Jurkat, Clone E6-1 (cell line): ENCODE results near the gene S100A12. TPM values are rescaled to one million over a fixed set of nuclear protein-coding genes. Genes with fewer than 3 reads are reported as not detected.
"Not testable (repeated sequence)": the region's sequence is repeated elsewhere in the genome, so short reads cannot be mapped to it uniquely, and the experiment has no call there.

Experiments used
- DNase-seq: peaks from one replicate; pipeline ENCODE4 v3.0.0-alpha.2; 2011; ENCODE audit warnings: low read depth, low spot score
- H3K4me3 ChIP-seq: 2 replicates; pipeline ENCODE4 v1.5.1; 2011; ENCODE audit warnings: mild to moderate bottlenecking, low read length, control low read depth, moderate library complexity
- polyA plus RNA-seq: library from polyadenylated mRNA; unstranded; fragments of >200 nt; gene quantifications from one replicate; pipeline ENCODE4 v1.2.1, GENCODE V29; 2012; ENCODE audit warnings: missing spikeins; ENCODE audit not compliant: insufficient read length, insufficient read depth

The S100A12 gene
- not detected for polyA plus RNA-seq

DNA sequence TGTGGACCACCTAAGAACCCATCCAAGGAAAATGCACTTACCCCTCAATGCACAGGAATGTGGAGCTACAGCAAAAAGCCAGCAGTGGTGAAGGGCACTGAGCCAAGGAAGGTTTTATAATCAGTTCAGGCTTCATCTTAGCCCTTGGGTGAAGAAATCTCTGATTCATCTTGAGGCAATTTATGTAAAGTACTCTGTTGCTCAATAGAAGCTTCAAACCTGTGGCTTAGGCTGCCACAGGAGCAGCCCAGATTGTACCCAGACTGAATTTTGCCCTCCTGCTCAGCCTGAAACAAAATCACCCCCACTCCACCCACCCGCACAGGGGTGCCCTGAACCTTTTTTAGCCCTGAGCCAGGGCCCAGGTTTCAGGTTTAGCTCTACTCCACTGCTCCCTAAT, at the start of gene S100A12:
TSS of gene S100A12 (minus strand) at position 111 of the 400 bp plus-strand sequence. CDS start 1,029 bp downstream, outside the sequence.
- DNase-seq, result no peak
- no peak within 1 kb of the TSS for H3K4me3 ChIP-seq

DNA sequence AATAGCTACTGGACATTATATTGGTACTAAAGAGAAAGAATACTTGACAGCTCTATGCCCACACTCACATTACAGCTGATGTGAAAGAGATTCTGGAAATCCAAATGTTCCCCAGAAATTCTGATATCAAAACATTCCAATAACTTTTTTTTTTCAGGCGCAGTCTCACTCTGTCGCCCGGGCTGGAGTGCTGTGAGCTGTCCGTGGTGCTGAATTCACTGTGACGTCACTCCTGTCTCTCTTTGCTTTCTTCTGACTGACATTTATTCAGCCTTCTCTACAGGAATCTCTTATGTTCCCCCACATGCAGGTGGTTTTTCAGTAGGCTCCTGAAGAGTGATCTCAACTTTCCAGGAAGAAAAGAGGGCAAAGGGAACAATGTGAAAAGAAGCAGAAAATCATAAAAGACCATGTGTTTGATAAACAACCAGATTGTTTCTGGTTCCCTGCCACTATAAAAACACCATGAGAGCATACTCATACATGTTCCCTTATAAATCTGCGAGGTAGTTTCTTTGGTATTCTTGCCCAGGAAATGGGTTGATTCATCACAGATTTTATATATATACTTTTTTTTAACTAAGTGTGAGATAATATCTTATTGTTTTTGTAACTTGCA, 47.1 kb upstream of the S100A12 start:
- H3K4me3 ChIP-seq, result no peak overlapping the region
- peak; percentile 62 for DNase-seq

DNA sequence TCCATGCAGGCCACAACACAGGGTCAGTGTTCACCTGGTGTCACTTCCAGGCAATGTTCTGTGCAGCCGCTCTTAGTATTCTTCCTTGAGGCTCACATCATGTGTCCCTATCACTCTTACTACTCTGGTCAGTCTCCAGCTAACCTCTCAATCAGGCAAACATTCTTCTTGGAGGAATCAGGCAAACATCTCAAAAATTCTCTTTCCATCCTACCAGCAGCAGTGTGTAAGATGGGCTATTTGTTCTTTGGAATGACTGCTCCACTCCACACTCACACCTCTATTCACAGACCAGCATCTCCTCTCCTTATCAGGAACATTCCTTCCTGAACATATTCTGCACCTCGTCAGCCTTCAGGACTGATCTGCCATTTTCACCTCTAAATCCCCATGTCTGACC, 44.9 kb upstream of the S100A12 start:
- no peak overlapping the region for H3K4me3 ChIP-seq
- DNase-seq, result no peak

DNA sequence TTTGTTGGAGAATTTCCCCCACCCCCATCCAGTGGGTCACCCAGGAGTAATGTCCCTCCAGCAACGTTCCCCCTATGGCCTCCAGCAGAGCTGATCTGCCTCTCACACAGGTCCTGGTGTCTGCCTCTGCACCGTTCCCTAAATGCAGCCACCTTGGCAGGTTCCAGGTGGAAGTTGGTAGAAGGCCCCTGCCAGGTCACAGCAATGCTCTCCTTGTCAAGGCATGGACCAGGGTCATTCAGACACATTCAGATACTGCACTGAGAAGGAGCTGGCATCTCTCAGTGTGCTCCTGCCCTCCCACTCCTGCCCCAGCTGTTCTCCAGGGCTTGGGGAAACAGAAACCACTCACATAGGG, 44.0 kb upstream of the S100A12 start:
- not testable (repeated sequence) for H3K4me3 ChIP-seq, DNase-seq

DNA sequence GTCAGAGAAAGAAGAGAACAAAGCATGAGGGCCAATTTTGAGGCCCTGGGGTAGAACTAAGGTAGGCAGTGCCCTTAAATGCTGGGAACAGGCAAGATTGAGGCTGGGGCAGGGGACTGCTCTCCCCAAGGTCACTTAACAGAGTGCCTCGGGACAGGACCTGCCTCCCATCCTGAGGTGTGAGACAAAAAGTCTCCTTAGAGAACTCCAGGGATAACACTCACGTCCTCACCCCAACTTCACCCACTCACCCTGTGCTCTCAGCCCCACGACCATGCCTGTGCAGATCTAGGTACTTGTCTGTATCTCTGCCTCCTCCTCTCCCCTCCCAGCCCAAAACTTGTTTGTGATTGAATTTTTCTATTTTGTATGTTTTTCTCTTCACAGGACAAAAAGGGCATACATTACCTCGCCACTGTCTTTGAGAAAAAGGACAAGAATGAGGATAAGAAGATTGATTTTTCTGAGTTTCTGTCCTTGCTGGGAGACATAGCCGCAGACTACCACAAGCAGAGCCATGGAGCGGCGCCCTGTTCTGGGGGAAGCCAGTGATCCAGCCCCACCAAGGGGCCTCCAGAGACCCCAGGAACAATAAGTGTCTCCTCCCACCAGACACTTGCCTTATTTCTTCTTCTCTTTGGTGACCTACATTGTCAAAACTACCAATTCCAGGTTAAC, 43.5 kb upstream of the S100A12 start:
- not testable (repeated sequence) for DNase-seq, H3K4me3 ChIP-seq

DNA sequence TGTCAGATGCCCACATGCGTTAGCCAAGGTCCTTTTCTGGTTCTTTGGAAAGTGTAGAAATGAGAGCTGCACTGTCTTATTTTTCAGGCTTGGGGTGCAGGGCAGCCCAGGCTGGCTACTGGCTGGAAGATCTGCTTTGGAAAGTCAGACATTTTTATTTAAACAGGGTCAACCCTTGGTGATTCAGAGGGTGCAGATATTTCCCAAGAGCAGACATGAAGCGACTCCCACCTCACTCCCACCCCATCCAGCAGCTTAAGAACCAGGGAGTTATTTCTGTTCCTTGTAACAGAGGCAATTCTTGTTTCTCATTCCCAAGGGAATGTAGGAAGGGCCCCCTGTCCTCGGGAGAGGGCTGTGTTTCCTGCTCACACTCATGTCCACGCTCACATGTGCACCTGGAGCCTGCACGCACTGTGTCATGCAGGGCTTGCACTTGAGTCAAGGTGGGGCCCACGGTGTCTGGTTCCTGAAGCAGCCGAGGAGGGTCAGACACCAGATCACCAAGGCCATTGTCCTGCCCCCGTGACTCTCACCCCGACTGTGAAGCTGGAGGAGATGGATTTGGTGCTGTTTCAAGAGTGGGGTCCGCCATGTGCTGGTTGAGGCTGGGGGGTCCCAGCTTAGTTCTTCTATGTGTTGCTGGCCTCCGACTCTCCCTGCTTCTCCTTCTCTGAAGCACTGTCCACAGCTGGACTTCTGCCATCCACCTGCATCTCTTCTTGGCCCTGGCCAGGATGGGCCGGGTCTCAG, 41.9 kb upstream of the S100A12 start:
- DNase-seq, result no peak
- no peak overlapping the region for H3K4me3 ChIP-seq

DNA sequence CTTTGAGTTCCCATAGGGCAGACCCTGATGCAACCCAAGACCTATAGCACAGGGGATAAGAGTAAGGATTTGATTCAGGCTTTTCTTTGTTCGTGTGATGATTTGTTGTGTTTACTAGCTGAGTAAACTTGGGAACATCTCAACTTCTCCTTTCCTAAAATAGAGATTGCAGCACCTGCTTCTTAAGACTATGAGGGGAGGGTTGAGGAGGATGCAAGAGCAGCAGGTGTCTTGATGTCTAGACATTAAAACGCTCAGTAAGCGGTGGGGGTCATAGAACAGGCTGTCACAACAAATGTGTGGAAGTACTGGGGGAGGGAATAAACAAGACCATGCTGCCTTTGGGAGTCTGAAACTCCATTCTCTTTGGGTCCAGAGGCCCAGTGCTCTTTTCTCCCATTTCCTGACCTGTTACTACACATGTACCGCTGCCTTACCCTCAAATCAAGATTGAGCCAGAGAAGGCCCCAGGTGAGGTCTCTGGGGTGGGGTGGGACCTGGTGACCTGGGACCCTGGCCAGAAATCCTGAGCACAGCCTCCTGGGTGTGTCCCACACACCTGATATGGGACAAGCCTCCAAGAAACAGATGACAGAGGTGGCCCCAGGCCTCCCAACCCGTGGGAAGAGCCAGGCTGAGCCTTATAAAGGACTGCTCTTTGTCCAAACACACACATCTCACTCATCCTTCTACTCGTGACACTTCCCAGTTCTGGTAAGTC, 40.6 kb upstream of the S100A12 start, which contains the start of gene S100A7A:
TSS of gene S100A7A (plus strand) at position 671 of the 721 bp plus-strand sequence. CDS start 1,563 bp downstream, outside the sequence.
- H3K4me3 ChIP-seq, result no peak within 1 kb of the TSS
- DNase-seq, result no peak

DNA sequence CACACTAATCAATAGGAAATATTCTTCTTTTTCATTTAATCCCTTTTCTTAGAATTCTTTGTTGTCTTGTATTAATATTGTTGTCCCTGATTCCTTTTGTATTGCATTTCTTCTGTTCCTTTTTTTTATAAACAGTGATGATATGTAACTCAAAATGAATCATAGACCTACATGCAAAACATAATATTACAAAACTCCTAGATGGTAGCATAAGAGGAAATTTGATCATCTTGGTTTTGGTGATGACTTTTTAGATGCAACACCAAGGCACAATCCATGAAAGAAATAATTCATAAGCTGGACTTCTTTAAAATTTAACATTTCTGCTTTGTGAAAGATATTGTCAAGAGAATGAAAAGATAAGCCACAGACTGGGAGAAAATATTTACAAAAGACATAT, 38.5 kb upstream of the S100A12 start:
- DNase-seq, H3K4me3 ChIP-seq: not testable (repeated sequence)

DNA sequence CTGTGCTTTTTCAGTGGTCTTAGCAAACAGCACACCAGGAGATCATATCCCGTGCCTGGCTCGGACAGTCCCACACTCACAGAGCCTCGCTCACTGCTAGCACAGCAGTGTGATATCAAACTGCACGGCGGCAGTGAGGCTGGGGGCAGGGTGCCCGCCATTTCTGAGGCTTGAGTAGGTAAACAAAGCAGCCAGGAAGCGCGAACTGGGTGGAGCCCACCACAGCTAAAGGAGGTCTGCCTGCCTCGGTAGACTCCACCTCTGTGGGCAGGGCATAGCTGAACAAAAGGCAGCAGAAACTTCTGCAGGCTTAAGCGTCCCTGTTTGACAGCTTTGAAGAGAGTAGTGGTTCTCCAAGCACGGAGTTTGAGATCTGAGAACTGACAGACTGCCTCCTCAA, 31.9 kb upstream of the S100A12 start:
- DNase-seq, result peak; percentile 42
- H3K4me3 ChIP-seq, result not testable (repeated sequence)

DNA sequence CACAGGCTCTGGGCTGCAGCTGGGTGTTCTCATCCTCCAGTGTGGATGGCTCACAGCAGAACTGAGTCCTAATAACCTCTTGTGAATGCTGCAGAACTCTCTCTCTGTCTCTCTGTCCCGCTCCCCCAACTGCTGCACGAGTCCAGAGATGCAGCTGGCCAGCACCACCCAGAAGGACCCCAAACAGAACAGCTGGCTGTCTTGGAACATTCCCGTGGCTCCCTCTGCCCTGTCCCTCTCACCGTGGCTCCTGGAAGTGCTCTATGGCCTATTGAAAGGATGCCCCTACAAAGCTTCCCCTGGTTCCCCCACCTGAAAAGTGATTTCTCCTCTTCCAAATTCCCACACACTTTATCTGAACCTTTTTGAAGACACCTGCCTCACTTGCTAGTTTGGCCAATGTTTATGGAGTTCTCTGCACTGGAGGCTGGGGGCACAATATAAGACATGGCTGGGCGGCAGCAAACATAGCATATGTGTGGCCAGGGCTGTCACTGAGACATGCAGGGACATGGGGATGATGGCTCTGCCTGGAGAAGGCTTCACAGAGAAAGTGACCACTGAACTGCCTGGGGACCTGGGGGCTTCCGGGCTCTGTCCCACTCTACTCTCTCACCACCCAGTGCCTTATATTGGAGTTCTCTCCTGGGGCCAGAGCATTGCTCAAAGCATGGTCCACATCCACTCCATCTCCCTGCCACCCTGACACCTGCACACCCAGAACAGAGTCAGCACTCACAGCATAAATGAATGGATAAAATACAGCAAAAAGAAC, 30.6 kb upstream of the S100A12 start:
- not testable (repeated sequence) for H3K4me3 ChIP-seq, DNase-seq

DNA sequence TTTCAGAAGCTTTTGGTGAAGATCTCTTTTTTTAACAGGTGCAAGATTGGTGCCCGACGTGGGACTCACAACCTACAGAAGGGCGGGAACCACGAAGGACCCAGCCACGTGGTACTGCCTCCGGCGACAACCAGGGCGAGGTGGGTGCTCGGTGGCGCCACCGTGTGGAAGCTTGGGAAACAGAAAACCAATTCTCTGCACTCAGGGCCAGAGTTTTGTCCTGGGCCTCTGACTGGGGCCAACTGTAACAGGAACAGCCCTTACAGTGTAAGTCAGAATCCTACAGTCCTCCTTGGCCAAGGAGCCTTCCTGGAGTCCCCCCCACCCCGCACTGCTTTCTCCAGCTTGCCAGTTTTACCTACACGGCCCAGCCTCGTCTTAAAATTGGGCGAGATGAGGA, 29.3 kb upstream of the S100A12 start:
- no peak overlapping the region for H3K4me3 ChIP-seq
- DNase-seq, result peak; percentile 49

DNA sequence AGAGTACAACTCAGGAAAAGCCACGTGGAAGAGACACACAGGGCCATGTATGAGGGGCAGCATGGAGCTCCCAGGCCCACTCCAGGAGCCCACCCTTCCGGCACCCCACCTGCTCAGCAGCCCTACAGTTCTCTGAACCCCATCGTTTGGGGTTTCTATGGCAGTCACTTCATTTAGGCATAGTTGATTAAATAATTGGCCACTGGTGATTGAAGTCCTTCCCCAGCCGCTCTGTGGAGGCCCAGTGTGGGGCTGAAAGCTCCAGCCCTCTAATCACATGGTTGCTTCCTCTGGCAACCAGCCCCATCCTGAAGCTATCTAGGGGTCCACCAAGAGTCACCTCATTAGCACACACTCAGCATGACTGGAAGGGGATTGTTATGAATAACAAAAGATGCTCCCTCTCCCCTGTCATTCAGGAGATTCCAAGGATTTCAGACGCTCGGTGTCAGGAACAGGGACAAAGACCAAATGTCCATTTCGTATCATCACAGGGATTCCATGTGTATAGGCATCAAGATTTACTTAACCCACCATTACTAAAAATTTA, 28.7 kb upstream of the S100A12 start:
- DNase-seq, result no peak
- H3K4me3 ChIP-seq, result no peak overlapping the region

DNA sequence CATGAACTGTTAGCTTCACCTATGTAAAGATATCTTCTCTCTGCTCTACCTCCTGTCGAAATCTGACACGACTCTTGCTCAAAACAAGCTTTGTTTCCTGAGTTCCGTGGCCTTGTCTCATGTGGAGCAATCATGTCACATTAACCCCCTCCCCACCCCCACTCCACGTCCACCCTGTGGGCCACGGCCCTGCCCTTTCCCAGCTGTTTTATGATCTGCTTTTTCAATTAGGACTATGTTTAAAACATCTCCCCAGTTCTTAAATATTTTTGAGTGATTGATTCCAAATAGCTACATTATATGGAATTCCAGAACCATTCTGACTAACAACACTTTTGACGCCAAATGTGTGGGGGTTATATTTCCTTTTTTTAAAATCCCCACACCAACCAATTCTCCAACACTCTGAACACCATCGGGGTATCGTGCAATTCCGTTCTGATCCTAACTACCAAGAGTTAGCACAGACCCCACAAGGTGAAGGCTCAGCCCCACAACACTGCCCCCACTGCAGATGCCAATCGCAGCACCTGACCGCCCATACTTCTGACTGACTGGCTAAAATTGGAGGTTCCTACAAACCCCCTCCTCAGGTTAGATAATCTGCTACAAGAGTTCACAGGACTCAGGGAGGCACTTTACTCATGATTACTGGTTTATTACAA, 28.1 kb upstream of the S100A12 start:
- DNase-seq, result no peak
- H3K4me3 ChIP-seq, result no peak overlapping the region

DNA sequence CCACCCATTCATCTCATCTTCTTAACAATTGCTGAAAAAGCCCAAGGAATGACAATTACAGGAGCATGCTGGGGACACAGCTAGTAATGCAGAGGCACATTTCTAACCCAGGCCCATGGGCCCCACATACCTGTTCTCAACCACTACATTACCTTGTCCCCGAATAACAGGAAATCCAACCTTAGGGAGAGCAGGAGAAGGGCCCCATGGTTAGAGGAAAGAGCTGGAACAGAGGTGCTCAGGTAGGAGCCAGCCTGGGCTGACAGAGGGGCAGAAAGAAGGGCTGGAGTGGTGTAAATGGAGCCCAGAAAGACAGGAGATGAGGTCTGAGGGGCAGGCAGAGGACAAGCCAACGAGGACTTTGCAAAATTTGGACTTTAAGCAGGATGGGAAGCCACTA, 26.8 kb upstream of the S100A12 start:
- no peak for DNase-seq
- H3K4me3 ChIP-seq, result no peak overlapping the region

DNA sequence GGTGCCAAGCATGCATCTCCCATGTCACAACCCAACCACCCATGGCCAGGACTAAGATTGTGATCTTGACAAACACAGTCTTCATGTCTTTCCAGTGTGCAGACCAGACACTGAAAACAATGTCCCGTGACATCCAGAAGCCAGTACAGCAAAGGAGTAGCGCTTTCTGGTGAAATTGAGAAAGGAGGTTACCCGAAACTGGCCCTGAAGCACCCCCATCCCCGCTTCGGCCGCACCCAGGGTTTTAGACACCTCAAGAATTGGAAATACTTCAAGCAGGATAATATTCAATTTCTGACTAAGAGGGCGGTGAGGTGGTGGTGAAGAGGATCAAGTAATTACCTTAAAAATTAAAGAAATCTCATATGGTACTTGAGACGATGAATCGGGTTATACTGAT, 26.0 kb upstream of the S100A12 start:
- H3K4me3 ChIP-seq, result no peak overlapping the region
- no peak for DNase-seq

DNA sequence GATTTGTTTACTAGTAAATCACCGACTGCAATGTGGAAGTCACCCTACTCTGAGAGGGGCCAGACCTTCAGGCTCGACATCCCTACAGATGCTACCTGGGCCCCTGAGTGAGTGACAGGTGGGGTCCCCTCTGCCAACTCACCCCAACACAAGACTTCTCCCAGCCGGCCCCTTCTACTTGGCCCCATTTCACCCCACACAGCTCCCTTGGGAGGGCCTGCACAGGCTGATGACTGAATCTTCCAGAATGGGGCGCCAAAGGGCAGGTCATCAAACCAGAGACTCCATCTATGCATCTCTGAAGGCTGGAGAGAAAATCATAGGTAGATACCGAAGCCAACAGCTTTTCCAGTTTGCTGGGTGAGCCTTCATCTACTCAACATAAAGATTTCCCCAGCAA, 24.8 kb upstream of the S100A12 start:
- H3K4me3 ChIP-seq, result no peak overlapping the region
- no peak for DNase-seq

DNA sequence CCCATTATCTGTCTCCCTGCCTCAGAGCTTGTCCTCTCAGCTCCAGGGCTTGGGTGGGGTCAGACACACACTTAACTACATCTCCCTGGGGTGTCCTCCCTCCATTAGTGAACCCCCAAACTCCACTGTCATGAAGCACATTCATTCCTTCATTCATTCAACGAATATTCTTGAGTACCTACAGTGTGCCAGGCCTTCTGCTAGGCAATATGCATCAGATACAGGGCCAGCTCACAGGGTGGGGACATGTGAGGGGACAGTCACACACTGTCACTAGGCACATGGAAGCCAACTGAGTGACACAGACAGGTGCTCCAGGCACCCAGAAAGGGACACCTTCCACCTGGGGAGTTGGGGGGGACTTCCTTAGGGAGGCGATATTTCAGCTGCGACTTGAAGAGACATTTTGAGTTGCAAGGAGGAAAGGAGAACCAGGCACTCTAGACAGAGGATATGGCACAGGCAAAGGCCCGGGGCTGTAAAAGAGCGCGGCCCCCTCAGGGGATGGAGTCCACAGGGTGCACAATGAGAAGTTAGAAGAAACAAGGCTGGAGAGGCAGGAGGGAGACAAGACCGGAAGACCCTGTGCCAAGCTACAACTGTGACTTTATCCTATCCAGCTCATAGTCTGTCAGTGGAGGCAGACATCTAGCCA, 24.1 kb upstream of the S100A12 start:
- no peak for DNase-seq
- no peak overlapping the region for H3K4me3 ChIP-seq
